ENCODE measurements around the gene TBC1D30.

GRCh38 chr12:64780531-64781279 is 43.7 kb upstream of the TBC1D30 start:
- TF ChIP-seq EZH2 (IDR thresholded peaks at IDR 0.05; ENCODE audit: borderline replicate concordance, low read length) (no peak), CTCF (conservative IDR thresholded peaks at IDR 0.05 in 1 of 2, IDR thresholded peaks at IDR 0.05 in 1 of 2; ENCODE audit: extremely low read depth in 1 of 2, insufficient read depth in 1 of 2, low read depth in 1 of 2, low read length in 2 of 2) (peak in 1 of 2 donors; percentile 25)

Data from mammary epithelial cell (primary cell).